H1 (cell line): ENCODE data around the gene MYO16.

Experiments
- CEBPB ChIP-seq: IDR thresholded peaks from 2 replicates; pipeline ENCODE4 v1.6.1; 2012; ENCODE audit warnings: low read depth, low read length
- CTCF ChIP-seq, 3 experiments: IDR thresholded peaks; 1 replicate in 2 of 3; 2 replicates in 1 of 3; pipeline versions ENCODE4 v1.5.1 to v1.6.1; 2011; ENCODE audit warnings: low read length in 3 of 3, mild to moderate bottlenecking in 3 of 3, inconsistent platforms in 2 of 3, low read depth in 1 of 3, moderate library complexity in 1 of 3; ENCODE audit not compliant: insufficient read depth in 1 of 3; ENCODE audit errors: control extremely low read depth in 1 of 3
- FOSL1 ChIP-seq: IDR thresholded peaks from 2 replicates; pipeline ENCODE4 v1.6.1; 2011; ENCODE audit warnings: mild to moderate bottlenecking, low read depth, low read length, moderate library complexity; ENCODE audit not compliant: insufficient read depth
- POLR2A ChIP-seq, 2 experiments: IDR thresholded peaks; 1 replicate in 1 of 2; 2 replicates in 1 of 2; pipeline ENCODE4 v1.6.1; 2011; ENCODE audit warnings: low read depth in 2 of 2, low read length in 2 of 2, mild to moderate bottlenecking in 2 of 2; ENCODE audit errors: control extremely low read depth in 1 of 2
- RAD21 ChIP-seq, 2 experiments: IDR thresholded peaks in 1 of 2; conservative IDR thresholded peaks in 1 of 2; 2 replicates each; pipeline ENCODE4 v1.6.1; 2011; ENCODE audit warnings: low read depth in 2 of 2, low read length in 2 of 2, improper control_type of control experiment in 1 of 2, inconsistent platforms in 1 of 2, mild to moderate bottlenecking in 1 of 2, moderate library complexity in 1 of 2

- no peak for TF ChIP-seq FOSL1
- TF ChIP-seq CEBPB, result no peak
- no peak for TF ChIP-seq POLR2A (IDR thresholded peaks at IDR 0.05; ENCODE audit: control extremely low read depth in 1 of 2, low read depth in 2 of 2, low read length in 2 of 2)
- TF ChIP-seq CTCF (IDR thresholded peaks at IDR 0.05; ENCODE audit: control extremely low read depth in 1 of 3, insufficient read depth in 1 of 3, low read depth in 1 of 3, low read length in 3 of 3), result no peak
- no peak for TF ChIP-seq RAD21 (IDR thresholded peaks at IDR 0.05 in 1 of 2, conservative IDR thresholded peaks at IDR 0.05 in 1 of 2; ENCODE audit: low read depth in 2 of 2, low read length in 2 of 2)
Observed at GRCh38 chr13:108768035-108768434, 138.6 kb downstream of the MYO16 start.
